ENCODE data around the gene TCTN1.

DNA sequence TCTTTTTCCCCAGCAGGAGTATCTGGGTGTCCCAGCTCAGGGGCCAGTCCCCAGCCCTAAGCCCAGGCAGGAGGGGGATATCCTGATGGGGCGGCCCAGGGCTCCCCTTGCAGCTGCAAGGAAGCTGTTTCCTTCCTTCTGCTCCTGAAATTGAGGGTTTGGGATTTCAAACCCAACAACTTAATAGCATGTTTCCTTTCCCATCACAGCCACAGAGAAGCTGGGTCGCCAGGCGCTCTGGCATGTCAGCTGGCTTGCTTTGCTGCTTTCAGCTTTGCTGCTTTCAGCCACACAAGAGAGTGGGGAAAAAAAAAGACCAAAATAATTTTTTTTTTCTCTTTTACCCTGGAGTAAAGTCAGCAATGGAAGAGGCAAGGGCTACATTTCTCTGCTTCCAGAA is 44.9 kb downstream of the TCTN1 start:
- TF ChIP-seq POLR2A (IDR thresholded peaks at IDR 0.05) (no peak), POLR2AphosphoS5 (IDR thresholded peaks at IDR 0.05; ENCODE audit: insufficient read depth in 1 of 2, low read depth in 1 of 2) (no peak)
- TF ChIP-seq, protein P1, sequence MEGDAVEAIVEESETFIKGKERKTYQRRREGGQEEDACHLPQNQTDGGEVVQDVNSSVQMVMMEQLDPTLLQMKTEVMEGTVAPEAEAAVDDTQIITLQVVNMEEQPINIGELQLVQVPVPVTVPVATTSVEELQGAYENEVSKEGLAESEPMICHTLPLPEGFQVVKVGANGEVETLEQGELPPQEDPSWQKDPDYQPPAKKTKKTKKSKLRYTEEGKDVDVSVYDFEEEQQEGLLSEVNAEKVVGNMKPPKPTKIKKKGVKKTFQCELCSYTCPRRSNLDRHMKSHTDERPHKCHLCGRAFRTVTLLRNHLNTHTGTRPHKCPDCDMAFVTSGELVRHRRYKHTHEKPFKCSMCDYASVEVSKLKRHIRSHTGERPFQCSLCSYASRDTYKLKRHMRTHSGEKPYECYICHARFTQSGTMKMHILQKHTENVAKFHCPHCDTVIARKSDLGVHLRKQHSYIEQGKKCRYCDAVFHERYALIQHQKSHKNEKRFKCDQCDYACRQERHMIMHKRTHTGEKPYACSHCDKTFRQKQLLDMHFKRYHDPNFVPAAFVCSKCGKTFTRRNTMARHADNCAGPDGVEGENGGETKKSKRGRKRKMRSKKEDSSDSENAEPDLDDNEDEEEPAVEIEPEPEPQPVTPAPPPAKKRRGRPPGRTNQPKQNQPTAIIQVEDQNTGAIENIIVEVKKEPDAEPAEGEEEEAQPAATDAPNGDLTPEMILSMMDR (IDR thresholded peaks at IDR 0.05) = no peak

All from vagina (tissue), 2 donors.